ENCODE data around the gene AFF2. TPM values are rescaled to one million over a fixed set of nuclear protein-coding genes. Genes with fewer than 3 reads are reported as not detected.

Gene AFF2
- total RNA-seq, 3 donors from 2014 or later (not counting 1 experiment from before 2014, with no cell fraction given) = 0.24 to 4.8 (median 0.79) TPM

DNA sequence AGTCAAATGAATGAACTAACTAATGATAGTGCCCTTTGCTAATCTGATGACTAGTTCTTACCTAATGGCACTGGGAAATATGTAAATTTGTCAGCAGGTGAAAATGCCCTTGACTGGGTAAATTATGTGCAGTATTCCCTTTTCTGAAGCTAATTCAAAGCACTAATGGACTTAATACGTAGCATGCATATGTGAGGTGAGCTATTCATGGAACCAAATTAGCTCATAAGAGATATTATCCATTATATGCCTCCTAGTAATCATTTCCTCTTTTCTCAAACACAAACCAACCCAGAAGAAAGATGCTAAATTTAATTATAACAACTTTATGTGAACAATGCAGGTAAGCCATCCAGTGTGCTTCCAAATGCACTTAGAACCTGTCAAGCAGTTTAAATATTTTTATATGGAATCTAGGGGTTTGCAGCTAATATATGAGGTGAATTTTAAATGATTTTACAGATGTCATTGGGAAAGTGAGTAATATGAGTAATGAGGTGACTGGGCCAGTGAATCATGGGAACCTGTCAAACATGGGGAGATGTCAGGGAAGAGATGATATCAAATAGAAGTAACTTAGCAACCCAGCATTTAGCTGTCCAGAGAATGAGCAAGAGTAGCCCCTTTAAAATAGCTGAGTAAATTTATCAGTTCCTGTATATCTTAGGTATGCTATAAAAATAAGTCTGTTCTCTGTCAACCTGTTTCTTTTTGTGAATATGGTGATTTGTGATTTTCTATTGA, 315.0 kb downstream of the AFF2 start:
- intact Hi-C loops (cut with micrococcal nuclease) = no loop called here
- H3K36me3 Mint-ChIP-seq = no peaks in the 10 kb centered on the region
- ATAC-seq (no peak), DNase-seq (no peak)
- H3K9me3 Mint-ChIP-seq = no peaks in the 10 kb centered on the region
- no peak overlapping the region for H3K4me3 ChIP-seq (ENCODE audit: low read length)
- H3K4me3 Mint-ChIP-seq = no peak overlapping the region
- H3K4me1 Mint-ChIP-seq = no peaks in the 10 kb centered on the region
- no CpG with 5 or more reads among the region's 1 CpG for WGBS (ENCODE audit: insufficient coverage)
- TF ChIP-seq, protein P1, sequence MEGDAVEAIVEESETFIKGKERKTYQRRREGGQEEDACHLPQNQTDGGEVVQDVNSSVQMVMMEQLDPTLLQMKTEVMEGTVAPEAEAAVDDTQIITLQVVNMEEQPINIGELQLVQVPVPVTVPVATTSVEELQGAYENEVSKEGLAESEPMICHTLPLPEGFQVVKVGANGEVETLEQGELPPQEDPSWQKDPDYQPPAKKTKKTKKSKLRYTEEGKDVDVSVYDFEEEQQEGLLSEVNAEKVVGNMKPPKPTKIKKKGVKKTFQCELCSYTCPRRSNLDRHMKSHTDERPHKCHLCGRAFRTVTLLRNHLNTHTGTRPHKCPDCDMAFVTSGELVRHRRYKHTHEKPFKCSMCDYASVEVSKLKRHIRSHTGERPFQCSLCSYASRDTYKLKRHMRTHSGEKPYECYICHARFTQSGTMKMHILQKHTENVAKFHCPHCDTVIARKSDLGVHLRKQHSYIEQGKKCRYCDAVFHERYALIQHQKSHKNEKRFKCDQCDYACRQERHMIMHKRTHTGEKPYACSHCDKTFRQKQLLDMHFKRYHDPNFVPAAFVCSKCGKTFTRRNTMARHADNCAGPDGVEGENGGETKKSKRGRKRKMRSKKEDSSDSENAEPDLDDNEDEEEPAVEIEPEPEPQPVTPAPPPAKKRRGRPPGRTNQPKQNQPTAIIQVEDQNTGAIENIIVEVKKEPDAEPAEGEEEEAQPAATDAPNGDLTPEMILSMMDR (IDR thresholded peaks at IDR 0.05) = no peak
- no peaks in the 10 kb centered on the region for H3K9me3 ChIP-seq (ENCODE audit: control insufficient read depth, insufficient read depth, low read length)
- no peaks in the 10 kb centered on the region for H3K27me3 ChIP-seq (ENCODE audit: control insufficient read depth, insufficient read depth, low read length)
- no peak overlapping the region for H3K27ac Mint-ChIP-seq
- H3K27ac ChIP-seq (ENCODE audit: low read length) = no peak overlapping the region
- H3K4me1 ChIP-seq (ENCODE audit: control insufficient read depth, insufficient read depth, low read length) = no peaks in the 10 kb centered on the region
- H3K27me3 Mint-ChIP-seq (ENCODE audit: low read depth in 2 of 2) = no peaks in the 10 kb centered on the region
- H3K36me3 ChIP-seq (ENCODE audit: control insufficient read depth, insufficient read depth, low read length) = no peaks in the 10 kb centered on the region

DNA sequence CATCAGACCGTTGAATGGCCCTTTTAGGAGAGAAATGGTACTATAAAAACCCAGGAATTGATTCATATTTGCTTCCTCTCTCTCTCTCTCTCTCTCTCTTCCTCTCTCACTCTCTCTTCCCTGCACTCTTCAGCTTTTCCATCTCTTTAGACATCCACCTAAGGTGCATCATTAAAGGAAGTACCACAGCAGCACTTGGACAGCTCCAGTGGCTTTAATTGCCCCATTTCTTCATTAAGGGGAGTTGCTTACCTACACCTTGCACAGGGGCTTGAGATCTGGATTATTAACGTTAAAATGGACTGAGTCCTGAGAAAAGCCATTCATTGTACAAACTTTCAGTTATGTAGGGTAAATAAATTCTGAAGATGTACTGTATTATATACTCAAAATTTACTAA, 323.6 kb downstream of the AFF2 start:
- 100% methylated on average over 1 of the region's 2 CpGs for WGBS (ENCODE audit: insufficient coverage)
- Histone ChIP-seq H3K4me1 (ENCODE audit: control insufficient read depth, insufficient read depth, low read length) (no peaks in the 10 kb centered on the region), H3K27ac (ENCODE audit: low read length) (no peak overlapping the region), H3K9me3 (ENCODE audit: control insufficient read depth, insufficient read depth, low read length) (no peaks in the 10 kb centered on the region), H3K36me3 (ENCODE audit: control insufficient read depth, insufficient read depth, low read length) (no peaks in the 10 kb centered on the region), H3K4me3 (ENCODE audit: low read length) (no peak overlapping the region), H3K27me3 (ENCODE audit: control insufficient read depth, insufficient read depth, low read length) (no peaks in the 10 kb centered on the region)
- Mint-ChIP-seq H3K27me3 (ENCODE audit: low read depth in 2 of 2) (no peaks in the 10 kb centered on the region), H3K4me1 (no peaks in the 10 kb centered on the region), H3K4me3 (no peak overlapping the region), H3K27ac (no peak overlapping the region), H3K36me3 (no peaks in the 10 kb centered on the region), H3K9me3 (no peaks in the 10 kb centered on the region)
- TF ChIP-seq, protein P1 (IDR thresholded peaks at IDR 0.05) = no peak
- intact Hi-C loops (cut with micrococcal nuclease) = no loop called here
- ATAC-seq (no peak), DNase-seq (no peak)

DNA sequence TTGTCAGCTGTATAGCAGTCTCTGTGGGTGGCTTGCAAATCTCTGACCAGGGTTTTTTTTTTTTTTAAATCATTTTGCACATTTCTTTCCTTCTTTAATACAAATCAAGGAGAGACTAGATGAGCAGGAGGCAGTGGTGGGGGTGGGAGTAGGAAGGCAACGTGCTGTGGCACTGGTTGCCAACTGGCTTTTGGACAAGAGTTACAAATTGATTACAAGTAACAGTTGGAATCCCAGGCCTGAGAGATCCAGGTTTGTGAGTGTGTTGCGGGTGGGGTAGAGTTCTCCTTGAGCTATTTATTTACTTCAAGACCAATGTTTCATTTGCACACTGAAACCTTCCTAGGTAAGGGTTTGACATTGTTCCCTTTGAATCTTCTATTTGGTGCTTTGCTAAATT, 325.3 kb downstream of the AFF2 start:
- Histone ChIP-seq H3K9me3 (ENCODE audit: control insufficient read depth, insufficient read depth, low read length) (no peaks in the 10 kb centered on the region), H3K27ac (ENCODE audit: low read length) (no peak overlapping the region), H3K4me3 (ENCODE audit: low read length) (no peak overlapping the region), H3K36me3 (ENCODE audit: control insufficient read depth, insufficient read depth, low read length) (no peaks in the 10 kb centered on the region), H3K27me3 (ENCODE audit: control insufficient read depth, insufficient read depth, low read length) (no peaks in the 10 kb centered on the region), H3K4me1 (ENCODE audit: control insufficient read depth, insufficient read depth, low read length) (no peaks in the 10 kb centered on the region)
- H3K4me3 Mint-ChIP-seq = no peak overlapping the region
- intact Hi-C loops (cut with micrococcal nuclease) = no loop called here
- no peak for DNase-seq
- no peaks in the 10 kb centered on the region for H3K36me3 Mint-ChIP-seq
- no peaks in the 10 kb centered on the region for H3K9me3 Mint-ChIP-seq
- ATAC-seq = no peak
- TF ChIP-seq, protein P1 (IDR thresholded peaks at IDR 0.05) = no peak
- WGBS (ENCODE audit: insufficient coverage) = 100% methylated on average over 1 of the region's 2 CpGs
- H3K27ac Mint-ChIP-seq = no peak overlapping the region
- H3K27me3 Mint-ChIP-seq (ENCODE audit: low read depth in 2 of 2) = no peaks in the 10 kb centered on the region
- no peaks in the 10 kb centered on the region for H3K4me1 Mint-ChIP-seq

- Mint-ChIP-seq H3K36me3 (no peaks in the 10 kb centered on the region), H3K9me3 (no peaks in the 10 kb centered on the region), H3K4me3 (no peak overlapping the region), H3K4me1 (no peaks in the 10 kb centered on the region), H3K27me3 (ENCODE audit: low read depth in 2 of 2) (peaks cover 0 to 13% of the 10 kb centered on the region in 2 donors), H3K27ac (no peak overlapping the region)
- H3K27ac ChIP-seq (ENCODE audit: low read length) = no peak overlapping the region
- H3K9me3 ChIP-seq (ENCODE audit: control insufficient read depth, insufficient read depth, low read length) = no peaks in the 10 kb centered on the region
- no peaks in the 10 kb centered on the region for H3K4me1 ChIP-seq (ENCODE audit: control insufficient read depth, insufficient read depth, low read length)
- H3K36me3 ChIP-seq (ENCODE audit: control insufficient read depth, insufficient read depth, low read length) = no peaks in the 10 kb centered on the region
- H3K27me3 ChIP-seq (ENCODE audit: control insufficient read depth, insufficient read depth, low read length) = no peaks in the 10 kb centered on the region
- WGBS (ENCODE audit: insufficient coverage) = 60% methylated on average over 3 of the region's 4 CpGs
- H3K4me3 ChIP-seq (ENCODE audit: low read length) = no peak overlapping the region
- ATAC-seq (no peak), DNase-seq (no peak)
- intact Hi-C loops (cut with micrococcal nuclease) = no loop called here
- TF ChIP-seq, protein P1 (IDR thresholded peaks at IDR 0.05) = no peak
Observed at GRCh38 chrX:148836741-148837140, 336.3 kb downstream of the AFF2 start.
